Endodermal cell (in vitro differentiated cells): ENCODE results near the gene SYPL1. TPM values are rescaled to one million over a fixed set of nuclear protein-coding genes. Genes with fewer than 3 reads are reported as not detected.

Source experiments
- DNase-seq: peaks from one replicate; pipeline ENCODE4 v3.0.0-alpha.2; 2017
- H3K27ac ChIP-seq: 2 replicates; pipeline ENCODE4 v1.5.1; 2013; ENCODE audit warnings: mild to moderate bottlenecking, low read depth, low read length, moderate library complexity
- H3K27me3 ChIP-seq: 2 replicates; pipeline ENCODE4 v1.6.1; 2013; ENCODE audit warnings: mild to moderate bottlenecking, low read length, moderate library complexity; ENCODE audit not compliant: insufficient read depth, control insufficient read depth, poor library complexity, severe bottlenecking
- H3K36me3 ChIP-seq: 2 replicates; pipeline ENCODE4 v1.7.0; 2013; ENCODE audit warnings: mild to moderate bottlenecking, low read length, moderate library complexity; ENCODE audit not compliant: control insufficient read depth, insufficient read depth
- H3K4me1 ChIP-seq: one replicate; pipeline ENCODE4 v1.7.0; 2013; ENCODE audit warnings: low read length; ENCODE audit not compliant: control insufficient read depth, insufficient read depth
- H3K4me3 ChIP-seq: 2 replicates; pipeline ENCODE4 v1.5.1; 2013; ENCODE audit warnings: mild to moderate bottlenecking, low read length, moderate library complexity
- H3K9ac ChIP-seq: 2 replicates; pipeline ENCODE4 v1.6.1; 2013; ENCODE audit warnings: mild to moderate bottlenecking, low read length, moderate library complexity; ENCODE audit not compliant: poor library complexity, severe bottlenecking; ENCODE audit errors: extremely low read depth
- H3K9me3 ChIP-seq: 2 replicates; pipeline ENCODE4 v1.6.1; 2013; ENCODE audit warnings: mild to moderate bottlenecking, low read length, moderate library complexity; ENCODE audit not compliant: control insufficient read depth
- H3K27ac Mint-ChIP-seq: 2 replicates; pipeline ENCODE4 v1.8.0; 2020; ENCODE audit warnings: mixed read lengths
- H3K27me3 Mint-ChIP-seq: 2 replicates; pipeline ENCODE4 v1.8.0; 2021; ENCODE audit warnings: mild to moderate bottlenecking, mixed read lengths; ENCODE audit not compliant: insufficient read depth
- H3K36me3 Mint-ChIP-seq: 2 replicates; pipeline ENCODE4 v1.8.0; 2020; ENCODE audit warnings: low read depth, mixed read lengths
- H3K4me1 Mint-ChIP-seq: 2 replicates; pipeline ENCODE4 v1.8.0; 2020; ENCODE audit warnings: mixed read lengths
- H3K4me3 Mint-ChIP-seq: 2 replicates; pipeline ENCODE4 v1.8.0; 2020; ENCODE audit warnings: mild to moderate bottlenecking, moderate library complexity, mixed read lengths
- H3K9me3 Mint-ChIP-seq: 2 replicates; pipeline ENCODE4 v1.8.0; 2020; ENCODE audit warnings: mild to moderate bottlenecking, mixed read lengths
- CTCF ChIP-seq: fragments of 200-600 bp; sonication (generic); conservative IDR thresholded peaks from 2 replicates; pipeline ENCODE4 v1.5.0; 2021; ENCODE audit warnings: antibody characterized with exemption, mild to moderate bottlenecking
- WGBS, 2 experiments: methylation state at CpG; one replicate each; pipeline versions ENCODE4 v1.1.5 to v1.1.7; 2013; ENCODE audit warnings: missing lambda C conversion rate in 2 of 2, mixed read lengths in 1 of 2; ENCODE audit not compliant: insufficient coverage in 1 of 2, insufficient read length in 1 of 2; 5-methylcytosine and 5-hydroxymethylcytosine counted together
- total RNA-seq, 2 donors: library from RNA; stranded (reverse); fragmentation: NEBNext Ultra II Directional in 1 of 2; extraction: Animal tissue kit (Norgen Biotek cat#: 25700) in 1 of 2; gene quantifications; 2 replicates in 1 of 2; 3 replicates in 1 of 2; pipeline ENCODE4 v1.2.1, GENCODE V29; 2021

The SYPL1 gene
- total RNA-seq, 2 donors from 2014 or later: 74.8 to 76.7 TPM

GRCh38 chr7:106056513-106057203 lies 55.5 kb downstream of the SYPL1 start:
- WGBS, 2 experiments: 64 to 77% methylated on average over 4 to 8 of the region's 9 CpGs
- Mint-ChIP-seq H3K4me3 (no peak overlapping the region), H3K27me3 (peaks cover 4% of the 10 kb centered on the region), H3K9me3 (peaks cover 13% of the 10 kb centered on the region), H3K4me1 (no peaks in the 10 kb centered on the region), H3K36me3 (no peaks in the 10 kb centered on the region), H3K27ac (no peak overlapping the region)
- no peaks in the 10 kb centered on the region for H3K4me1 ChIP-seq
- peak; percentile 87 for TF ChIP-seq CTCF
- no peaks in the 10 kb centered on the region for H3K36me3 ChIP-seq
- DNase-seq: peak; percentile 90
- H3K9ac ChIP-seq: no peak overlapping the region
- H3K9me3 ChIP-seq: peaks cover 5% of the 10 kb centered on the region
- no peak overlapping the region for H3K4me3 ChIP-seq
- no peaks in the 10 kb centered on the region for H3K27me3 ChIP-seq
- no peak overlapping the region for H3K27ac ChIP-seq

GRCh38 chr7:106054971-106055532 lies 57.1 kb downstream of the SYPL1 start:
- Histone ChIP-seq H3K9me3 (no peaks in the 10 kb centered on the region), H3K4me3 (no peak overlapping the region), H3K36me3 (no peaks in the 10 kb centered on the region), H3K27ac (no peak overlapping the region), H3K27me3 (no peaks in the 10 kb centered on the region), H3K4me1 (no peaks in the 10 kb centered on the region), H3K9ac (no peak overlapping the region)
- no peak overlapping the region for H3K4me3 Mint-ChIP-seq
- no peak for TF ChIP-seq CTCF
- no peak overlapping the region for H3K27ac Mint-ChIP-seq
- H3K9me3 Mint-ChIP-seq: peaks cover under 1% of the 10 kb centered on the region
- no peaks in the 10 kb centered on the region for H3K36me3 Mint-ChIP-seq
- 67 to 89% methylated on average over 1 to 7 of the region's 7 CpGs for WGBS, 2 experiments
- DNase-seq: no peak
- peaks cover 4% of the 10 kb centered on the region for H3K27me3 Mint-ChIP-seq
- H3K4me1 Mint-ChIP-seq: no peaks in the 10 kb centered on the region

DNA sequence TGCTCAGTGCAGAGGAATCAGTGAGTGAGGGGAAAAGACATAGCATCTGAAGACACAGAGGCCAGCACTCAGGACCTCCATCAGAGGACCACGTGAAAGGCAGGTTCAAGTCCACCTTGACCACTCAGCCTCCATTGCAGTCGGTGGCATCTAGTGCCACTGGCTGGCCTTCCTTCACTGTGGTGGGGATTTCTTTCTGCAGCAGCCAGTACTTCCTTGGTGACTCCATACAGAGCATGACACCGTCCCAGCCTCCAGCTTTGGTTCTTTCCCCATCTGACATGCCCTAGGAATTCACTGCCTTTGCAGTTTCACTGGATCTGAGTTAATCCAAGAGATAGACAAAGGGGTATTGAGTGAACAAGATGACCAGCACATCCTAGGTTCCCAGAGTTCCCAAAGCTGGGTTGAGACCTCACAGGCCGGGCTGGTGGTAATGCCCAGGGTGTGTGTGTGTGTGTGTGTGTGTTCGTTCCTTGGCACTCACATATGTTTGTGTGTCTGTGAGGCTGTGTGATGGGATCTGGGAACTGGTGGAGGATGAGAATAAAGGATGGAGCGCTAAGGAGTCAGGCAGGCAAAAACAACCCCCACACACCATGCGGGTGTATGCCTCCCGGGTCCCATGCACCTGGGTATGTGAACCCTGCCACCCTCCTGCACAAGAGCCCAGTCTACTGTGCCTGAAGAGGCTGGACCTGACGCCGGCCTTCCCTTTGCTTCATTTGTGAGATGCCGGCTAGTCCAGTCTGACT lies 57.8 kb downstream of the SYPL1 start:
- H3K4me1 Mint-ChIP-seq: no peaks in the 10 kb centered on the region

More for the DNA sequence above, 57.8 kb downstream of the SYPL1 start:
- peak; percentile 46 for DNase-seq
- no peak overlapping the region for H3K27ac ChIP-seq
- no peaks in the 10 kb centered on the region for H3K4me1 ChIP-seq
- no peaks in the 10 kb centered on the region for H3K9me3 ChIP-seq
- H3K36me3 Mint-ChIP-seq: no peaks in the 10 kb centered on the region
- no peaks in the 10 kb centered on the region for H3K9me3 Mint-ChIP-seq
- no peak overlapping the region for H3K4me3 ChIP-seq
- peaks cover 4% of the 10 kb centered on the region for H3K27me3 Mint-ChIP-seq
- no peak overlapping the region for H3K9ac ChIP-seq
- WGBS, 2 experiments: 93 to 97% methylated on average over 6 to 11 of the region's 11 CpGs
- no peaks in the 10 kb centered on the region for H3K36me3 ChIP-seq
- H3K27ac Mint-ChIP-seq: no peak overlapping the region
- H3K4me3 Mint-ChIP-seq: no peak overlapping the region
- no peaks in the 10 kb centered on the region for H3K27me3 ChIP-seq
- TF ChIP-seq CTCF: no peak
